Keratinocyte (primary cell): ENCODE results near the gene PRKAG1. TPM values are rescaled to one million over a fixed set of nuclear protein-coding genes. Genes with fewer than 3 reads are reported as not detected.

ENCODE experiments used
- DNase-seq: peaks from one replicate; pipeline ENCODE4 v3.0.0-alpha.2; 2011; ENCODE audit warnings: low read depth, missing footprints, low spot score
- FAIRE-seq: peaks from 2 replicates; lab custom pipeline; 2011; peaks lifted over from hg19 to GRCh38; lab: Jason Lieb, UNC
- H2AFZ ChIP-seq: 2 replicates; pipeline ENCODE4 v1.6.0; 2012; ENCODE audit warnings: low read length, control low read depth, inconsistent platforms; ENCODE audit not compliant: control insufficient read depth
- H3K27ac ChIP-seq: 2 replicates; pipeline ENCODE4 v1.5.1; 2011; ENCODE audit warnings: low read length; ENCODE audit not compliant: control insufficient read depth, insufficient read depth
- H3K27me3 ChIP-seq: 3 replicates; pipeline ENCODE4 v1.6.0; 2011; ENCODE audit warnings: low read length; ENCODE audit not compliant: control insufficient read depth, insufficient read depth; ENCODE audit errors: extremely low read depth
- H3K36me3 ChIP-seq, 2 experiments: 2 replicates in 1 of 2; 3 replicates in 1 of 2; pipeline ENCODE4 v1.5.1; 2011; ENCODE audit warnings: low read length in 2 of 2, mild to moderate bottlenecking in 1 of 2; ENCODE audit not compliant: control insufficient read depth in 2 of 2, insufficient read depth in 2 of 2; ENCODE audit errors: extremely low read depth in 1 of 2
- H3K4me1 ChIP-seq: 3 replicates; pipeline ENCODE4 v1.5.1; 2011; ENCODE audit warnings: low read length; ENCODE audit not compliant: control insufficient read depth, insufficient read depth; ENCODE audit errors: extremely low read depth
- H3K4me2 ChIP-seq: 3 replicates; pipeline ENCODE4 v1.6.0; 2011; ENCODE audit warnings: low read depth, low read length; ENCODE audit not compliant: control insufficient read depth, insufficient read depth; ENCODE audit errors: extremely low read depth
- H3K4me3 ChIP-seq, 3 experiments: fragments of 200-600 bp in 1 of 3; sonication (generic) in 1 of 3; 2 replicates in 2 of 3; 3 replicates in 1 of 3; pipeline ENCODE4 v1.5.1; 2011 to 2016; ENCODE audit warnings: low read length in 3 of 3, mild to moderate bottlenecking in 3 of 3, control low read depth in 2 of 3, inconsistent platforms in 1 of 3, low read depth in 1 of 3, mixed read lengths in 1 of 3, mixed run types in 1 of 3, moderate library complexity in 1 of 3; ENCODE audit not compliant: control insufficient read depth in 2 of 3, insufficient read depth in 2 of 3; ENCODE audit errors: extremely low read depth in 1 of 3
- H3K79me2 ChIP-seq: 2 replicates; pipeline ENCODE4 v1.6.0; 2012; ENCODE audit warnings: low read length; ENCODE audit not compliant: control insufficient read depth, insufficient read depth
- H3K9ac ChIP-seq: 3 replicates; pipeline ENCODE4 v1.6.0; 2011; ENCODE audit warnings: low read length; ENCODE audit not compliant: control insufficient read depth, insufficient read depth; ENCODE audit errors: extremely low read depth
- H3K9me1 ChIP-seq: 3 replicates; pipeline ENCODE4 v1.6.0; 2011; ENCODE audit warnings: low read length; ENCODE audit not compliant: control insufficient read depth, insufficient read depth; ENCODE audit errors: extremely low read depth
- H3K9me3 ChIP-seq: 2 replicates; pipeline ENCODE4 v1.5.1; 2012; ENCODE audit warnings: low read depth, low read length; ENCODE audit not compliant: control insufficient read depth
- H4K20me1 ChIP-seq: 3 replicates; pipeline ENCODE4 v1.6.0; 2011; ENCODE audit warnings: low read length; ENCODE audit not compliant: control insufficient read depth, insufficient read depth; ENCODE audit errors: extremely low read depth
- EZH2 ChIP-seq: IDR thresholded peaks from one replicate; pipeline ENCODE4 v1.6.1; 2012; ENCODE audit warnings: inconsistent platforms, mild to moderate bottlenecking, low read length, moderate library complexity
- dilution Hi-C: fragments of 300-500 bp; cut with MboI; formaldehyde crosslinking; loops from one replicate; pipeline ENCODE4 v1.7.0; 2020; ENCODE audit warnings: low sequenced_read_pairs; ENCODE audit not compliant: extremely low pct_ligation_motif_present
- polyA plus RNA-seq, 5 experiments: library from polyadenylated mRNA; depleted of rRNA in 3 of 5; stranded (reverse) in 3 of 5; stranded (forward) in 1 of 5; unstranded in 1 of 5; fragments of >200 nt; gene quantifications; 1 replicate in 1 of 5; 2 replicates in 3 of 5; 3 replicates in 1 of 5; pipeline versions ENCODE4 v1.2.1 to v1.2.3, GENCODE V29; 2011 to 2012; ENCODE audit warnings: missing spikeins in 2 of 5, low read depth in 1 of 5, low replicate concordance in 1 of 5
- TF ChIP-seq, protein P1 (sequence below), 3 experiments: IDR thresholded peaks in 1 of 3; conservative IDR thresholded peaks in 1 of 3; optimal IDR thresholded peaks in 1 of 3; 2 replicates in 2 of 3; 3 replicates in 1 of 3; pipeline versions ENCODE3 to v1.5.1; 2011; ENCODE audit warnings: low read length in 3 of 3, mild to moderate bottlenecking in 3 of 3, moderate library complexity in 2 of 3, control low read depth in 1 of 3, inconsistent platforms in 1 of 3; ENCODE audit not compliant: insufficient read depth in 2 of 3; ENCODE audit errors: extremely low read depth in 1 of 3

The PRKAG1 gene
- polyA plus RNA-seq, 1 donor (not counting 4 experiments of a cell fraction or from before 2014, with no cell fraction given): 125 TPM

DNA sequence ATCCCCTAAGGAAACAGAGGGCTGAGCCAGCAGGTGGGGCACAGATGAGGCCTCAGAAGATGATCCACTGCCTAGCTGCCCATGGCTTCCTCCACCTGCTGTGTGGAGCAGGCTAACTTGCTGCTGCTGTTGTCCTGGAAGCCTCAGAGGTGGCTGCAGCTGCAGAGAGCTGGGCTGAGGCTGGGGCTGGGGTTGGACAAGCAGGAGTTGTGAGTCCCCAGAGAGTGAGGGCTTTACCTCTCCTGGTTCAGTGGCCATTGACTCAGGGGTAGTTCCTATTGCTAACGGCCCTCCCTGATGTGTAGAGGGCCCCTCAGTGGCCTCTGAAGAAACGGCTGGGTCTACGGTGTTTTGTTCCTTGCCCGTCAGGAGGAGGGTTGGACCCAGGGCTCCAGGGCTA is 13.7 kb upstream of the PRKAG1 start:
- dilution Hi-C loops: no loop called here
- H4K20me1 ChIP-seq: peaks cover 6% of the 10 kb centered on the region
- no peak for DNase-seq

DNA sequence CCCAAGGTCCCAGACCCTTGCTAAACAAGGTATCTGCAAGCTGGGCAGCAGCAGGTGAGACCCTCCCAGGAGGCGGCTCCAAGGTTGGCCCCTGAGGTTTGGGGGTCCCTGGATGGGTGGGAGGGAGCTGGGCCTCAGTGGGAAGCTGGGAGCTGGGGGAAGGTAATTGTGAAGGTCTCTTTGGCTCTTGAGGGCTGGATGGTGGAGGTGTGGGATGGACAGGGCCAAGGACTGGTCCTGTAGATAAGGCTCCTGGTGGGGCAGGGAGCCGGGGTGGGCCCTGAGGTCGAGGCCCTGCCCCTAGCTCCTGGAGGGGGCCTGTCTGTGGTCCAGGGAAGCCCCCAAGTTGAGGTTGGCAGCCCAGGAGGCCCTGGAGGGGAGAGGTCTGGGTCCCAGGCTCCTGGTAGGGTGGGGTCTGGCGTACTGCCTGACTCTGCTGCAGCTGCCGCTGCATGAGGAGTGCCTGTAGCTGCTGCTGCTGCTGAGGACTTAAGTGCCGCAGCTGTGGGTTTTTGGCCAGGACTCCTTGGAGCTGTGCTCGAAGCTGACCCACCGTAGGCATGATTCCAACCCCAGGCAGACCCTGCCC is 13.1 kb upstream of the PRKAG1 start:
- dilution Hi-C loops: no loop called here
- Histone ChIP-seq H3K4me2 (no peak overlapping the region), H3K4me3 (no peak overlapping the region), H3K27ac (no peak overlapping the region), H3K27me3 (no peaks in the 10 kb centered on the region), H2AFZ (no peak overlapping the region), H4K20me1 (peaks cover 6% of the 10 kb centered on the region), H3K9me3 (no peaks in the 10 kb centered on the region), H3K9me1 (no peaks in the 10 kb centered on the region), H3K4me1 (no peaks in the 10 kb centered on the region), H3K9ac (no peak overlapping the region), H3K79me2 (no peaks in the 10 kb centered on the region), H3K36me3 (peaks cover 54 to 61% of the 10 kb centered on the region in 2 experiments)
- DNase-seq (no peak), FAIRE-seq (no peak)
- TF ChIP-seq, protein P1, sequence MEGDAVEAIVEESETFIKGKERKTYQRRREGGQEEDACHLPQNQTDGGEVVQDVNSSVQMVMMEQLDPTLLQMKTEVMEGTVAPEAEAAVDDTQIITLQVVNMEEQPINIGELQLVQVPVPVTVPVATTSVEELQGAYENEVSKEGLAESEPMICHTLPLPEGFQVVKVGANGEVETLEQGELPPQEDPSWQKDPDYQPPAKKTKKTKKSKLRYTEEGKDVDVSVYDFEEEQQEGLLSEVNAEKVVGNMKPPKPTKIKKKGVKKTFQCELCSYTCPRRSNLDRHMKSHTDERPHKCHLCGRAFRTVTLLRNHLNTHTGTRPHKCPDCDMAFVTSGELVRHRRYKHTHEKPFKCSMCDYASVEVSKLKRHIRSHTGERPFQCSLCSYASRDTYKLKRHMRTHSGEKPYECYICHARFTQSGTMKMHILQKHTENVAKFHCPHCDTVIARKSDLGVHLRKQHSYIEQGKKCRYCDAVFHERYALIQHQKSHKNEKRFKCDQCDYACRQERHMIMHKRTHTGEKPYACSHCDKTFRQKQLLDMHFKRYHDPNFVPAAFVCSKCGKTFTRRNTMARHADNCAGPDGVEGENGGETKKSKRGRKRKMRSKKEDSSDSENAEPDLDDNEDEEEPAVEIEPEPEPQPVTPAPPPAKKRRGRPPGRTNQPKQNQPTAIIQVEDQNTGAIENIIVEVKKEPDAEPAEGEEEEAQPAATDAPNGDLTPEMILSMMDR (optimal IDR thresholded peaks at IDR 0.05 in 1 of 3, IDR thresholded peaks at IDR 0.05 in 1 of 3, conservative IDR thresholded peaks at IDR 0.05 in 1 of 3; ENCODE audit: extremely low read depth in 1 of 3, insufficient read depth in 2 of 3, low read length in 3 of 3): no peak
- TF ChIP-seq EZH2: no peak

More for the DNA sequence above, 13.7 kb upstream of the PRKAG1 start:
- Histone ChIP-seq H3K9me1 (peaks cover under 1% of the 10 kb centered on the region), H2AFZ (no peak overlapping the region), H3K4me3 (no peak overlapping the region), H3K9ac (no peak overlapping the region), H3K27ac (no peak overlapping the region), H3K36me3 (peaks cover 58 to 62% of the 10 kb centered on the region in 2 experiments), H3K4me2 (no peak overlapping the region), H3K4me1 (no peaks in the 10 kb centered on the region), H3K27me3 (no peaks in the 10 kb centered on the region), H3K79me2 (peaks cover 3% of the 10 kb centered on the region), H3K9me3 (no peaks in the 10 kb centered on the region)
- no peak for TF ChIP-seq EZH2
- TF ChIP-seq, protein P1 (optimal IDR thresholded peaks at IDR 0.05 in 1 of 3, IDR thresholded peaks at IDR 0.05 in 1 of 3, conservative IDR thresholded peaks at IDR 0.05 in 1 of 3; ENCODE audit: extremely low read depth in 1 of 3, insufficient read depth in 2 of 3, low read length in 3 of 3): no peak
- no peak for FAIRE-seq
